Measurements from ENCODE around the gene SLC35E4.
"Not testable (repeated sequence)": the region's sequence is repeated elsewhere in the genome, so short reads cannot be mapped to it uniquely, and the experiment has no call there.

The SLC35E4 gene

GRCh38 chr22:30612789-30613188 lies 22.8 kb upstream of the SLC35E4 start:
- no peak for TF ChIP-seq ZFX (IDR thresholded peaks at IDR 0.05)
- TF ChIP-seq CTCF (conservative IDR thresholded peaks at IDR 0.05), result no peak
- no peak overlapping the region for H3K27ac ChIP-seq

GRCh38 chr22:30614268-30614667 lies 21.3 kb upstream of the SLC35E4 start:
- TF ChIP-seq ZFX (IDR thresholded peaks at IDR 0.05) (no peak), CTCF (conservative IDR thresholded peaks at IDR 0.05) (no peak)
- no peak overlapping the region for H3K27ac ChIP-seq

GRCh38 chr22:30614879-30615278 lies 20.7 kb upstream of the SLC35E4 start:
- no peak overlapping the region for H3K27ac ChIP-seq
- TF ChIP-seq ZFX (IDR thresholded peaks at IDR 0.05) (no peak), CTCF (conservative IDR thresholded peaks at IDR 0.05) (no peak)

- TF ChIP-seq CTCF (conservative IDR thresholded peaks at IDR 0.05) (no peak), ZFX (IDR thresholded peaks at IDR 0.05) (no peak)
- no peak overlapping the region for H3K27ac ChIP-seq
Observed at GRCh38 chr22:30615543-30615954, 20.0 kb upstream of the SLC35E4 start.

- no peak overlapping the region for H3K27ac ChIP-seq
- TF ChIP-seq CTCF (conservative IDR thresholded peaks at IDR 0.05) (no peak), ZFX (IDR thresholded peaks at IDR 0.05) (no peak)
Observed at GRCh38 chr22:30617819-30618218, 17.8 kb upstream of the SLC35E4 start.

- not testable (repeated sequence) for H3K27ac ChIP-seq
Observed at GRCh38 chr22:30619909-30620308, 15.7 kb upstream of the SLC35E4 start.

- TF ChIP-seq CTCF (conservative IDR thresholded peaks at IDR 0.05) (no peak), ZFX (IDR thresholded peaks at IDR 0.05) (no peak)
- H3K27ac ChIP-seq, result no peak overlapping the region
Observed at GRCh38 chr22:30626413-30626812, 9.2 kb upstream of the SLC35E4 start.

GRCh38 chr22:30627471-30627870 lies 8.1 kb upstream of the SLC35E4 start:
- no peak overlapping the region for H3K27ac ChIP-seq
- TF ChIP-seq ZFX (IDR thresholded peaks at IDR 0.05) (no peak), CTCF (conservative IDR thresholded peaks at IDR 0.05) (no peak)

Data from C4-2B (cell line).